GM12873 (cell line): ENCODE measurements around the gene PRDM8.

Source experiments
- TF ChIP-seq, protein P1 (sequence below): IDR thresholded peaks from 2 replicates; pipeline ENCODE4 v1.5.1; 2012; ENCODE audit warnings: low read depth, mild to moderate bottlenecking, moderate library complexity, low read length, control low read depth; ENCODE audit not compliant: insufficient read depth; ENCODE audit errors: missing control alignments

The PRDM8 gene

DNA sequence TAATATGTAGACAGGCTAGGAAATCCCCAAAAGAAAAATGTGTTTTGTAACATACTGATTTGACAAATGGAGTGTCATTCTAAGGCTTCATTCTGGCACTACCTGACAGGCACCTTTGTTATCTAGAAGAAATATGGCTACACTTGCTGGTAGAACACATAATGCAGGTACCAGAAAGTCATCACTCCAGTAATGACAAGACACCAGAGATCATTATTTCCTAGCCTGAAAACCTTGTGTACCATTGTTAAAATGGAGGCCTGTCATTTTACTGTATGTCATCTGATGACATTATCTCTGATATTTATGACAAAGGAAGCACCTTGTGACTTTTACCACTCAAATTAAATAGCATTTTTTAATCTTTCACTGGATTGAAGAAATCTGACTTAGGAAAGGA, 55.6 kb downstream of the PRDM8 start:
- TF ChIP-seq, protein P1, sequence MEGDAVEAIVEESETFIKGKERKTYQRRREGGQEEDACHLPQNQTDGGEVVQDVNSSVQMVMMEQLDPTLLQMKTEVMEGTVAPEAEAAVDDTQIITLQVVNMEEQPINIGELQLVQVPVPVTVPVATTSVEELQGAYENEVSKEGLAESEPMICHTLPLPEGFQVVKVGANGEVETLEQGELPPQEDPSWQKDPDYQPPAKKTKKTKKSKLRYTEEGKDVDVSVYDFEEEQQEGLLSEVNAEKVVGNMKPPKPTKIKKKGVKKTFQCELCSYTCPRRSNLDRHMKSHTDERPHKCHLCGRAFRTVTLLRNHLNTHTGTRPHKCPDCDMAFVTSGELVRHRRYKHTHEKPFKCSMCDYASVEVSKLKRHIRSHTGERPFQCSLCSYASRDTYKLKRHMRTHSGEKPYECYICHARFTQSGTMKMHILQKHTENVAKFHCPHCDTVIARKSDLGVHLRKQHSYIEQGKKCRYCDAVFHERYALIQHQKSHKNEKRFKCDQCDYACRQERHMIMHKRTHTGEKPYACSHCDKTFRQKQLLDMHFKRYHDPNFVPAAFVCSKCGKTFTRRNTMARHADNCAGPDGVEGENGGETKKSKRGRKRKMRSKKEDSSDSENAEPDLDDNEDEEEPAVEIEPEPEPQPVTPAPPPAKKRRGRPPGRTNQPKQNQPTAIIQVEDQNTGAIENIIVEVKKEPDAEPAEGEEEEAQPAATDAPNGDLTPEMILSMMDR = no peak

DNA sequence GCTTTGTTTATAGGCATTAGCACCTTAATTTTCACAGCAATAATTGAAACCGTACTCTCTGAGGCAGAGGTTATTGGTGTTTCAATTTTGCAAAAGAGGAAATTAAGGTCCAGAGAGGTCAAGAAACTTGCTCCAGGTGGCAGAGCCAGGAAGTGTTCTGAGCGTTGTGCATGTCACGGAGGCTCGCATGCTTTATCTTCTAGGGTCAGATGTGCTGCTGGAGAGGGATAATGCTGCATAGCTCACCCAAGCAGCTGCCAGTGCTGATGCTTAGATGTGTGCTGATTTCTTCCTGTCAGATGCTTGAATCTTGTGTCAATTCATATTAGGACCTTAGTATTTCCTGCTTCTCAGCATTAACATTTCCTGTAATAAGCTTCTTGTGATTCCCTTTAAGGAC, 56.2 kb downstream of the PRDM8 start:
- TF ChIP-seq, protein P1 = no peak
